ENCODE results near the gene TES. TPM values are rescaled to one million over a fixed set of nuclear protein-coding genes. Genes with fewer than 3 reads are reported as not detected.

Gene TES
- total RNA-seq, 4 donors from 2014 or later = 24.7 to 33.1 (median 31.6) TPM

DNA sequence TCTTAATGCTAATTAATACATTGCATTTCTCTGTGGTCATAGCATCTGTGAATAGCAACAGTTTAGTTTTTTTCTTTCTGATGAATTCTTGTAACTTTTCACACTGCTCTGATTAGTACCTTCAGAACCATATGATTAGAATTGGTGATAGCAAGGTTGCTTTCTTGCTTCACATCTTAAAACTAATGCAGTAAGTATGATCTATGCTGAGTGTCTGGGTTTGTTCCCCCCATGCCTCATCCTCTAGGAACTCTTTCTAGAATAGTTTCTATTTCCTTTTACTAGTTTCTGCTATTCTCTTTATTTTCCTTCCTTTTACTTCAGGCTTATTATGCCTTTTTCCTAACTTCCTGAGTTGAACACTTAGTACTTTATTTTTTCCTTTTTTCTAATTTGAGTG lies 32.4 kb downstream of the TES start:
- no peak for TF ChIP-seq CTCF (IDR thresholded peaks at IDR 0.05; ENCODE audit: low read depth)

GRCh38 chr7:116246357-116246756 lies 36.0 kb downstream of the TES start:
- no peak for TF ChIP-seq CTCF (IDR thresholded peaks at IDR 0.05; ENCODE audit: low read depth)

DNA sequence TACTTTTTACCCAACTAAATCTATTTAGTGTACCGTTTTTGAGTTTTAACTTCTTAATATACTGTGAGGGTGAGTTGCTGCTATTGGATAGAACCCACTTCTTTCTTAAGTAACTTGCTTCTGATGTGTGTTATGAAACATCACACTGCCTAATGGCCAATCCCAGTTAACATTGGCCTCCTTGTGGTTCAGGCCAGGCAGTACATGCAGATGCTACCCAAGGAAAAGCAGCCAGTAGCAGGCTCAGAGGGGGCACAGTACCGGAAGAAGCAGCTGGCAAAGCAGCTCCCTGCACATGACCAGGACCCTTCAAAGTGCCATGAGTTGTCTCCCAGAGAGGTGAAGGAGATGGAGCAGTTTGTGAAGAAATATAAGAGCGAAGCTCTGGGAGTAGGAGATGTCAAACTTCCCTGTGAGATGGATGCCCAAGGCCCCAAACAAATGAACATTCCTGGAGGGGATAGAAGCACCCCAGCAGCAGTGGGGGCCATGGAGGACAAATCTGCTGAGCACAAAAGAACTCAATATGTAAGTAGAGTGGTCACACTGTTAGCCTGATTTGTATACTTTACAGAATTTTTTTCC lies 39.7 kb downstream of the TES start:
- no peak for TF ChIP-seq CTCF (IDR thresholded peaks at IDR 0.05; ENCODE audit: low read depth)

DNA sequence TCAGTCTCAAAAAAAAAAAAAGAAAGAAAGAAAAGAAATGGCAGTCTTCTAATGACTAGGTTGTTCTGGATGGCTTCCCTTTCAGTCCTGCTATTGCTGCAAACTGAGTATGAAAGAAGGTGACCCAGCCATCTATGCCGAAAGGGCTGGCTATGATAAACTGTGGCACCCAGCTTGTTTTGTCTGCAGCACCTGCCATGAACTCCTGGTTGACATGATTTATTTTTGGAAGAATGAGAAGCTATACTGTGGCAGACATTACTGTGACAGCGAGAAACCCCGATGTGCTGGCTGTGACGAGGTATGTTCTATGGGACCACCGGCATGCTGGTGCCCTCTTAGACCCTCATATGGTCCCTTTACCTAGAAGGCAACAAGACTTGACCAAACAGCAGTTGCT lies 41.3 kb downstream of the TES start:
- no peak for TF ChIP-seq CTCF (IDR thresholded peaks at IDR 0.05; ENCODE audit: low read depth)

GRCh38 chr7:116252249-116252648 lies 41.9 kb downstream of the TES start:
- no peak for TF ChIP-seq CTCF (IDR thresholded peaks at IDR 0.05; ENCODE audit: low read depth)

- no peak for TF ChIP-seq CTCF (IDR thresholded peaks at IDR 0.05; ENCODE audit: low read depth)
Measured at GRCh38 chr7:116257156-116257555, 46.8 kb downstream of the TES start.

DNA sequence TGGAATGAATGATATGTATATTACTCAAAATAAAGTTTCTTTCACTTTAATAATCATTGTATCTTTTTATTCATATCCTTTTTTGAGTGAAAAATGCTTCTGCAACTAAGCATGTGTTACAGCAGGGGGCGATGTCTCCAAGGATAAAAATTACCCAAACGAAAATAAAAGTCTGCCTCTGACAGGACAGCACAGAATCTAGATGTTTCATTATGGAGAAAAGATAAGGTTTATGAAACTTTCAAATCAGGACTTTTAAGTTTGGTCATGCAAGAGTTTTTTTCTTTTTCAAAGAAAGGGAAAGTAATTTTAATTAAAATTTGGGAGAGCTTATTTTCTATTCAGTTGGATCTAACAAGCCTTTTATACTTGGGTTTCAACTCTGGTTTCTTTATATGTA lies 48.4 kb downstream of the TES start:
- no peak for TF ChIP-seq CTCF (IDR thresholded peaks at IDR 0.05; ENCODE audit: low read depth)
